HG03571 (cell line): Measurements from ENCODE around the gene MKNK1.

ENCODE experiments used
- ATAC-seq: cut with Tn5 transposase; IDR thresholded peaks from one replicate; pipeline ENCODE4 v1.9.1; 2021; ENCODE audit not compliant: unreplicated experiment

The MKNK1 gene

DNA sequence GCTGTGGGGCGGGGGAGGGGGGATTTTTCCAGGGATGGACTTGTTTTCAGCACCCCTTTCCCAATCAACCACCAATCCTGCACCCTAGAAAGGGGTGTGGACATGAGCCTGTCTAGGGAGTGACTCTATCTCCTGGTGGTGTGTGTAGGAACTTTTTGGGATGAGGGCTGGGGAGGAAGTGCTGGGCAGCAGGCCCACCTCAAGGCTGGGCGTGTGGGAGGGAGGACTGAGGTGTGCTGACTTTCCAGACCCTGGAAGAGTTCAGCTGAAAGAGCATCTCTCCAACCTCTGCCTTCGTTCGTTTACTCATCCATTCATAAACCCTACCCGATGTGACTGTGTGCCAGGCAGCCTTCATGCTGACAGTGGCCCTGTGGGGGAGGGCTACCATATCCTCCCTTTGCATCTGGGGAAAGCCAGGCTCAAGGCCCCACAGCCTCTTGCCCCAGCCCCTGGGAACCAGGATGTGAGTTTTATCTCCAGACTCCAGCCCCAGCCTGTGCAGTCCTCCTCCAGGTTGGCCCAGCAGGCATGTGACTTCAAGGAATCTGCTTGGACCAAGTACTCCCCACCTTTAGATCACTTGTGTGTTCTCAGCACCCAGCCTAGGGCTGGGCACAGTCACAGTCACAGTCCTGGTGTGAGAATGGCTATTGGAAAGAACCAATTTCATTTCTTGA, 59.4 kb downstream of the MKNK1 start:
- ATAC-seq, result no peak

GRCh38 chr1:46543761-46544560, 60.1 kb downstream of the MKNK1 start:
- ATAC-seq, result no peak

DNA sequence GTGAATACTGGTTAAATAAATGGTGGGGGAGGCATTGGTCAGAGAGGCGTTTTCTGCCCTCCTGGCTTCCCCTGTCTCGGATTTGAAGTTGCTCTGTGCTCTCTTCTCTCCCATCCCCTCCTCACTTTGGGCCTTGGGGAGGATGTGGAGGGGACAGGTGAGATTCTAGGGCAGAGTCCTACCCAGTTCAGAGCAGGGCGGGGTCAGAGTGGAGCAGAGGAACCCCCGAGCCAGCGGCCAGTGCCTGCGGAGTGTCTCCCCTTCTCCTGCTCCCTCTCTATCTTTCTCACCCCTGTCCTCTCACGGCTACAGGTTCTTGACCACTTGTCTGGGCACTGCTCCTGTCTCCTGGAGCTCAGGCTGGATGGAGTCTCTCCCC, 60.7 kb downstream of the MKNK1 start:
- ATAC-seq, result no peak

DNA sequence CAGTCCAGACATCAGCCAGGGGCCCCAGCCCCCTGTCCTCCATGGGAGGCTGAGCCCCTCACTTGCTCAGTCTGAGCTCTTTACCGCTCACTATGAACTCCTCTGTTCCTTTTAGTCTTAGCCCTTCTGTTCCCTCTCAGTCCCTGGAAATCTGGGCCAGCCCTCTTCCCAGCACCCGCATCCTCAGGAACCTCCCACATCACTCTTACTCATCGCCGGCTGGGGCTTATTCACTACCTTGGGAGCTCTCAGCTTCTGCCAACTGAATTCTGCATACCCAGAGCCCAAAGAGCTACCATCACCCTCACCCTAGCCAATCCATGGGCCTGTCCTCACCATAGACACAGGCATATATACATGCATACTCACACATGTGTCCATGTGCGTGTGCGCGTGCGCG, 64.1 kb downstream of the MKNK1 start:
- no peak for ATAC-seq

GRCh38 chr1:46538147-46538546, 65.9 kb downstream of the MKNK1 start:
- no peak for ATAC-seq

DNA sequence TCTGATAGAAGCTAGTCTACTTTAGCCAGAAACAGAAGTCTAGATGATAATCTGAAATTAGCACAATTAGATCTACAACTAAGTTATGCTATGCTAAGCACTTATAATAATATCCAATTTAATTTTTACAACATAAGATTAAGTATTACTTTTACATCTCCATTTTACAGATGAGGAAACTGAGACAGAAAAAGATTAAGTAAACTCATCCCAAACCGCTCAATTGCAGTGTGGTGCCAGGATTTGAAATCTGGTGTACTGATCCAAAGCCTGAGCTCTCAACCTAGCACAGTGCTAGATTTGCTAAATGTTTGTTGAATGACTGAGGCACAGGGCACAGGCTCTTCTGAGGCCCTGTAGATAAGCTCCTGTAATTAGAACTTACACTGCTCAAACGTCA, 66.4 kb downstream of the MKNK1 start:
- no peak for ATAC-seq

DNA sequence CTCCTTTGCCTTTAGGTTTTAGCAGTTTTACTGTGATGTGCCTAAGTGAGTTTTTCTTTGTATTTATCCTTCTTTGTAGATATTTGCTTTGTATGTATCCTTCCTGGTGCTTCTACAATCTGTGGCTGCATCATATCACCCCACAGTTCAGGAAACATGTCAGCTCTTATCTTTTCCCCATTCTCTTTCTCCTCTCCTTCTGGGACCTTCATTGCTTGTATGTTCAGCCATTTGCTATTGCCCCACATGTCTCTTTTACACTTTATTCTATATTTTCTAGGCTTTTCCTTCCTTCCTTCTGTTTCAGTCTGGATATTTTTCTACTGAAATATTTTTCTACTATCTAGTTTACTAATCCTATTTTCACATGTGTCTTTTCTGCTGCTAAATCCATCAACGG, 67.5 kb downstream of the MKNK1 start:
- no peak for ATAC-seq

GRCh38 chr1:46535063-46535462, 69.0 kb downstream of the MKNK1 start:
- ATAC-seq, result no peak

DNA sequence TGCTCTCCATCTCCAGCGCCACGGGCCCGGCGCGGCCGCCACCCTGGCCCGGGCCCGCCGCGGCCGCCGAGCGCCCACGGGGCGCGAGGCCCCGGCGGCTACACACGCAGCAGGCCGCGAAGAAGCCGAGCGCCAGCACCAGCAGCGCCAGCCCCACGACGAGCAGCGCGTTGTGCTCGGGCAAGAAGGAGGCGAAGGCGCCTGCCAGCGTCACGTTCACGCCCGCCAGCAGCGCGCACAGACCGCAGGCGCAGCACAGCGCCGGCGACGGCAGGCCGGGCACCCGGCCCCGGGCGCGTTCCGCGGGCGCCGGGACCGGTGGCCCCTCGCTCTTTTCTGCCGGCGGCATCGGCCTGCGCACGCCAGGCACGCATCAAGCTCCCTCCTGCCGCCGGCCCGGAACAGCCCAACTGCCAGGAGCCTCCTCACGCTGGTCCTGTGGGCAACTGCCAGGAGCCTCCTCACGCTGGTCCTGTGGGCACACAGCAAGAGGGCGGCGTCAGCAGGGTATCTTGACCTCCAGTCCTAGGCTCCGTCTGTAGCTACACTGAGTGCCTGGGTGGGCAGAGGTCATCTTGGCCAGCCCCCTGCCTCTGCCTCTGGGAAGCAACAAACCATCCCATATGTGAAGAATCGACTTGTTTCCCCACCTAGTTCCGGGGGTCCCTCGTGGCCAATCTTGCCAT, 70.7 kb downstream of the MKNK1 start:
- no peak for ATAC-seq

GRCh38 chr1:46532498-46533178, 71.4 kb downstream of the MKNK1 start:
- ATAC-seq, result no peak

DNA sequence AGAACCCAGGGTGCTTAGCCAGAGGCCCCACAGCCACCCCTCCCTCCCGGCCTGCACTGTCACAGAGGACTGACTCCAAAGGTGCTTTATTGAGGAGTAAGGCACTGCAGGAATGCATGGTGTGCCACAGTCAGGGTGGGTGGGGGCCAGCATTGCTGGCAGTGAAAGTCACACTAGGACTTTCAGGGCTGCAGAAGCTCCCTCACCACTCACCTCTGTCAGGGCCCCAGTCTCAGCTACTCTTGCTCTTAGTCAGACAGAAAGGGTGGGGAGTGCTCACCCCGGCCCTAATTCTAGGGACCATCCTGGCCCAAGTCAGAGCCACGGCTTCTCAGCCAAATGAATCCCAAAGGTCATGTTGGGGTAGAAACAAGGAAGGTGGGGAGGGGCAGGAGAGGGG, 72.0 kb downstream of the MKNK1 start:
- no peak for ATAC-seq

GRCh38 chr1:46530791-46531409, 73.2 kb downstream of the MKNK1 start:
- ATAC-seq, result no peak

- ATAC-seq, result no peak
Measured at GRCh38 chr1:46530311-46530710, 73.8 kb downstream of the MKNK1 start.

GRCh38 chr1:46529031-46529630, 74.9 kb downstream of the MKNK1 start:
- no peak for ATAC-seq

DNA sequence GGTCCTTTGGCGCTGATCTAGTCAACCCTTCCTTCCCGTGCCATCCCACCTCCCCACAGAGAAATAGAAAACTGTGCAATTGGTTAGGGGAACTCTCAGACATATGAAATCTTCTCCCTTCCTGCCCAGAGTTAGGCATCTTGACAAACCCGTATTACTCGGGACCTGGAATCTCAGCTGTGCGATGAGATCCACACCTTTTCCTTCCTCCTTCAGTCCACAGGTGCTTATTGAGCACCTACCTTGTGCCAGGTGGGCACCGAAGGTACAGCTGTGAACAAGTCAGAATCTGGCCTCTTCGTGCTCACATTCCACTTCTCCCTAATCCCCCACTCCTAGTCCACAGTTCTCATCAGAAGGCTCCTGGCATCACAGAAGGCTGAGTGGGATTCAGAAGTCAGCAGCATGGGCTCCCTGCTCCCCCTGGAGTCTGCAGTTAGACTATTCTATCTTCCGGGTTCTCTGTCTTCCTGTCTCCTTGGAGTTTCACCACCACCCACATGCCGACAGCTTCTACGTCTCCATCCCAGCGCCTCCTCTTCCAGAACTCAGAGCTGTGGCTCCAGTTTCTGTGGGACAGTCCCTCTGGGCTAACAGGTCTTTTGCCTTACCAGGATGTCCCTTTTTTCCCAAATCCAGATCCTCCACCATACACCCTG, 75.6 kb downstream of the MKNK1 start:
- ATAC-seq, result no peak

DNA sequence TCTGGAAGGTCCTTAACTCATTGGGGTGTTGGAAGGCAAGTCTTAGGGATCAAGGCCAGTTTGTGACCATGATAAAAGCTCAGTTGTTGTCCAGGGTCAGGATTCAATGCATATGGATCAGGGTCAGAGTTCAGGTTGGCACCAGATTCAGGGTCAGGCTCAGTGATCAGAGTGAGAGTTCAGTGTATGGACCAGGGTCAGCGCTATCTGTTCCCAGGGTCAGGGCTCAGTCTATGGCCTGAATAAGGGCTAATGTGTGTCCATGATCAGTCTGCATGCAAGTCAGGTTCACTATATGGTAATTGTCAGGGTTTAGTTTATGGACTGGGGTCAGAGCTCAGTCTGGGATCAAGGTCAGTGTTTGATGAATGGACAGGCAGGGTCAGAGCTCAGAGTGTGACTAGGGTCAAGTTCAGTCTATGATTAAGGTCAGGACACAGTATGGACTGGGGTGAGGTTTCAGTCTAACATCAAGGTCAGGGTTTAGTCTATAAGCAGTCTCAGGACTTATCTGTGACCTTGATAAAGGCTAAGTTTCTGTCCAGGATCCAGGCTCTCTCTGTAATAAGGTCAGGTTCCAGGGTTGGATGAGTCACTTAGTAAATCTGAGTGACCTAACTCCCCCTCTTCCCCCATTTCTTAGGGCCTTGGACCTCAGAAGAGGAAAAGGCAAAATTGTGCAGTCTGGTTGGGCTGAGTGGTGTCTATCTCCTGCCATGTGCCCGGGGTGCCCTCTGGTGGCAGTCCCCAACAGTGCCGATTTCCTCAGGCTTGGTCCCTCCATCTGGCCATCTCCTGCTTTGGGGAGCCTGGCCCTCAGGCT, 76.4 kb downstream of the MKNK1 start:
- ATAC-seq, result no peak

GRCh38 chr1:46526691-46527291, 77.3 kb downstream of the MKNK1 start:
- no peak for ATAC-seq

- no peak for ATAC-seq
Measured at GRCh38 chr1:46526013-46526690, 77.9 kb downstream of the MKNK1 start.
